ENCODE results near the gene TK1.
A peak's percentile ranks its signal among the peaks of the same experiment; 100 is the strongest.
"Not testable (repeated sequence)": the region's sequence is repeated elsewhere in the genome, so short reads cannot be mapped to it uniquely, and the experiment has no call there.

Gene TK1

GRCh38 chr17:78148286-78149016 lies 38.4 kb downstream of the TK1 start:
- no peak for DNase-seq (ENCODE audit: low spot score)

GRCh38 chr17:78147315-78147998 lies 39.4 kb downstream of the TK1 start:
- no peak for DNase-seq (ENCODE audit: low spot score)

DNA sequence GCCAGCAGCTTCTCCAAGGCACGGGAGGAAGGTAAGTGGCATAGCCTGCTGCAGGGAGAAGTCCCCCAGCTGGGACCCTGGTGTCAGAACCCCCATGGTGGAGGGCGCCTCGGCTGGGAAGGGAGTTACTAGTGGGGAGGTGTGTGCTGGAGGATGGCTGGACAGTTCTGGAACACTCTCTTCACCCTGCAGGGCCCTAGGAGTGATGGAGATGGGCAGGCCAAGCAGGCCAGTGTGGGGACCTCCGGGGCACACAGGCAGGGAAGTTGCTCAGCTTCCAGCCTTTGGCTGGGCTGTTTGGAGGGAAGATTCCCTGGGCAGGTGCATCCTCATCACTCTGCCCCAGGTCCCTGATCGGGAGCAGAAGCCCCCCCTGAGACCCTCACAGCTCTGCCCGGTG lies 40.0 kb downstream of the TK1 start:
- no peak for DNase-seq (ENCODE audit: low spot score)

DNA sequence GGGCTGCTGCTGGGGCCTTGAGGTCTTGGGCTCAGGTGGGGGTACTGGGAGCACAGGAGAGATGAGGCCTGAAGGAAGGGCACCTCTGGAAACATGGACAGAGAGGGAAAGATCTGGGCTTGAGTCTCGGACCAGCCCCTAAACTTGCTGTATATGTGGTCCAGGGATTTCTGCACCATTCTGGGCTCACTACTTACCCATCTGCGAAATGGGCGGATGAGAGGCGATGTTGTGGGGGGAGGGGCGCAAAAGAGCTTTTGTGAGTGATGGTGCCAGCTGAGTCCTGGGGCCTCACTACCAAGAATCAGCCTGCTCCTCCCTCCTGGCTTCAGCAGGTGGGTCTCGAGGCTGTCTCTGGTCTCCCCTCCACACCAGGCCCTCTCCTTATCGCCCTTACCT lies 40.4 kb downstream of the TK1 start:
- no peak for DNase-seq (ENCODE audit: low spot score)

DNA sequence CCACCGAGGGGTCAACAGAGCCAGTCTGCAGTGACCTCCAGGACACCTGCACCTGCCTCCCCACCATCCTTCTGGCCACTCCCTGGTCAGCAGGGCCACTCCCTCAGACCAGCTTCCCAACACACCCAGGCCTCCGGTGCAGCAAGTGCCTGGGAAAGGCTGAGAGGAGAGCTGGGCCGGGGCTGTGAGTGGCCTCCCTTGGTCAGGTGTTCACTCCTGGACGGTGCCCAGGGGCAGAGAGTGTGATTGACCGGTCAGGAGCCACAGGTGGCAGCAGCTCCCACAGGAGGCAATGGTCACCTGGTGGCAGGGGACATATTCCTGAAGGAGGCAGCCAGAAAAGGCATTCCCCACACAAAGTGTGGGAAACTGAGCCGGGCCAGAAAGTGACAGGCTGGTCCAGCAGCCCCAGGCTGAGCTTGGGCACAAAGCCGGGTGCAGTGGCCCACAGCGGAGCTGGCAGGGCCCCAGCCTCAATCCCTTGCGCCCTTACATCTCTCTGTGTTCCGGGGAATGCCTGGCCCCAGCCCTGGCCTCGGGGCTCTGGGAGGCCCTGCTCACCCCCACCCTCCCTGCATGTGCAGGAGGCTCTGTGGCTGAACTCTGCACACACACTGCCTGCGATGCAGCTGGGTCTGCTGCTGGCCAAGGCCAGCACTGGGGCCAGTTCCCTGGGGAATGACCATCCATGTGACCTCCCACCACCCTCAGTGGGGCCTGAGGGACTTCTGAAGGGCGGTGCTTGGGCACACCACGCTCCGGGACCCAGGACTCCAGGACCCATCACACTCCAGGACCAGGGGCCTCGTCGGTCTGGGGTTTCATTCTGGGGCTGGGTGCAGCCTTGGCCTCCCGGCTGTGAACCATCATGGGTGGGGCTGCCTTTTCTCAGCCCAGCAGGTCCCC lies 41.9 kb downstream of the TK1 start:
- DNase-seq (ENCODE audit: low spot score) = peak; percentile 59

GRCh38 chr17:78144147-78144719 lies 42.6 kb downstream of the TK1 start:
- peak; percentile 89 for DNase-seq (ENCODE audit: low spot score)

- no peak for DNase-seq (ENCODE audit: low spot score)
Measured at GRCh38 chr17:78143214-78144146, 43.4 kb downstream of the TK1 start.

- no peak for DNase-seq (ENCODE audit: low spot score)
Measured at GRCh38 chr17:78142119-78142861, 44.6 kb downstream of the TK1 start.

DNA sequence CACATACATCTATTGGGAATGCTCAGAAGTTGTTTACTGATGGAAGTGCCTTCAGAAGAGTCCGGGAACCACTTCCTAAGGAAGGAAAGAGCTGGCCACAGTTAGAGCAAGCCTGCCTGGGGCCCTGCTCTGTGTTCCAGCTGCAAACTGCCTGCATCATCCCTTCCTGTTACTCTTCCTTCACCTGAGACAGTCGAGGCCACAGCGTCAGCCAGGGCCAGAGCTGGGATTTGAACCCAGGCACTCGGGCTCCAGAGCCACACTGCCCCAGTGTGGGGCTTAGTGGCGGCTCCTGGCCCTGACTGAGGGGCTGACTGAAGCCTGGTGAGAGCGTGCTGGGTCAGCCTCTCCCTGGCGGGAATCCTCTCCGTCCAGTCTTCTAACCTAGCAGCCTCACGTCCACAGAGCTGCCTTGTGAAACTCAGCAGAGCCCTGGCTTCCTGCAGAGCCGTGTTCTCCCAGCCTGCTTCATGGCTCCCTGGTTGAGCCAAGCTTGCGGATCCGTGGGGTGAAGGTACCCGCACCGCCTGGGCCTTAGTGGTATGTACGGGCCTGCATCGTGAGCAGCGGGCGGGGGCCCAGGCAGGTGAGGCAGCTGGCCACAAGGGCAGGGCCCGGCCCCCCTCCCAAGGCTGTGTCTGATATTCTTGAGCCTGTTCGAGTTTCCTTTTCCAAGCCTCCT lies 45.3 kb downstream of the TK1 start:
- DNase-seq (ENCODE audit: low spot score) = no peak

- peak; percentile 72 for DNase-seq (ENCODE audit: low spot score)
Measured at GRCh38 chr17:78140169-78141051, 46.4 kb downstream of the TK1 start.

DNA sequence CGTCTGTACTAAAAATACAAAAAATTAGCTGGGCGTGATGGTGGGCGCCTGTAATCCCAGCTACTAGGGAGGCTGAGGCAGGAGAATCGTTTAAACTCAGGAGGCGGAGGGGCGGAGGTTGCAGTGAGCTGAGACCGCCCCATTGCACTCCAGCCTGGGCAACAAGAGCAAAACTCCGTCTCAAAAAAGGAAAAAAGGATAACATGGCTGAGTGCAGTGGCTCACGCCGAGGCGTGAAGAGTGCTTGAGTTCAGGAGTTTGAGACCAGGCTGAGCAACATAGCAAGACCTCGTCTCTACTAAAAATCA lies 47.0 kb downstream of the TK1 start:
- DNase-seq (ENCODE audit: low spot score) = not testable (repeated sequence)

DNA sequence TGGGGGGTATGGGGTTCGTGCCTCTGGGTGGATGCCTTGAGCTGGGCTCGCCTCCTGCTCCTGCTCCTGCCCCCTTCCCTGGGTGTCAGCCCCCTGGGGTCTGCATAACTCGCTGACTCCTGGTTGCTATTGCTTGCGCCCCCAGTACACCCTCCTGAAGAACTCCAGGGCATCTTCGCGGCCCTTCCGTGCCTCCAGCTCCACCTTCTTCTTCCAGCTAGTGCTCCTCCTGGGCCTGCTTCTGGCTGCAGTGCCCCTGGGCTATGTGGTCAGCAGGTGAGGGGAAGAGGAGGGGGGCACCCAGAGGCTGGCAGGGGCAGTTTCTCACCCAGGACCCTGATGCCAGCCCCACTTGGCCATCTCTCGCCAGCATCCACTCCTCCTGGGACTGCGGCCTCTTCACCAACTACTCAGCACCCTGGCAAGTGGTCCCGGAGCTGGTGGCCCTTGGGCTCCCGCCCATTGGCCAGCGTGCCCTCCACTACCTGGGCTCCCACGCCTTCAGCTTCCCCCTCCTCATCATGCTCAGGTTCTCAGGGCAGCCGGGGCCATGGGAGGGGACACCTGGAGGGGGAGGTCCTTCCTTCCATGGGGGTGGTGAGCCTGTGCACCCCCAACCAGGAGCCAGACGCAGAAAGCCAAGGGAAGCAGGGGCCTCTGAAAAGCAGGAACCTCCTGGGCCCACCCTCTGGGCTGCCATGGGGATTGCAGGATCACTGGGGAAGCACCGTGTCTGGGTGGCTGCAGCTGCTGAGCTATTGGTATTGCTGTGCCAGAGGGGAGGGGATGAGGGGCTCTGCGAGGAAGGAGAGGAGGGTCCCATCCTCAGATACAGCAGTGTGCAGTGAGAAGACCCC lies 48.4 kb downstream of the TK1 start:
- no peak for DNase-seq (ENCODE audit: low spot score)

DNA sequence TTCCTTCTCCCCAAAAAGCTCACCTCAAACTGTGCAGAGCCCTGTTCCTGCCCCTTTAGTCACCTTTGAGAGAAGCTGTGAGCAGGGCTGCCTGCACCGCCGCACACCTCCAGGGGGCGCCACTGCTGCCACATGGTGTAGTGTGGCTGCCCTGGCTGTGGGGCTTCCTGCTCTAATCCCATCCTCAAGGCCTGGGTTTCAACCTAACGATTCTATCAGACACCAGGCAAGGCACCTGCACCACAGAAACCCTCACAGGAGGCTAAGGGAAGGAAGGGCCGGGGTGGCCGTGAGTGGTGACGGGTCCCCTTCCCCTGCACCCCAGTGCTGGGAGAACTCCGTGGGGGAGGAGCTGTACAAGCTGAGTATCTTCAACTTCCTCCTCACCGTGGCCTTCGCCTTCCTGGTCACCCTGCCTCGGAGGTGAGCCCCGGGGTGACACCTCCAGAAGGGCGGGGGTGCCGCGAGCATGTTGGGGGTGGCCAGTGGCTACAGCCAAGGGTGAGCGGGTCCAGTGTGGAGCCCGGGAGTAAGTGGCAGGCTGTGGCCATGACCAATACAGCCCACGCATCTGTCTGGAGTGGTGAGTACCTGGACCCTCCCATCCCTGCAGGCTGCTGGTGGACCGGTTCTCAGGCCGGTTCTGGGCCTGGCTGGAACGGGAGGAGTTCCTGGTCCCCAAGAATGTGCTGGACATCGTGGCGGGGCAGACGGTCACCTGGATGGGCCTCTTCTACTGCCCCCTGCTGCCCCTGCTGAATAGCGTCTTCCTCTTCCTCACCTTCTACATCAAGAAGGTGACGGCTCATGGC lies 49.3 kb downstream of the TK1 start:
- no peak for DNase-seq (ENCODE audit: low spot score)

- no peak for DNase-seq (ENCODE audit: low spot score)
Measured at GRCh38 chr17:78135858-78136500, 50.9 kb downstream of the TK1 start.

GRCh38 chr17:78134899-78135385 lies 51.9 kb downstream of the TK1 start:
- no peak for DNase-seq (ENCODE audit: low spot score)

Measured in Ammon's horn (tissue), 1 donor.